OCI-LY1 (cell line): Measurements from ENCODE around the gene FOXC1.

Source experiments
- EZH2 ChIP-seq: fragments of 200-600 bp; sonication (generic), shearing (Covaris generic); IDR thresholded peaks from 2 replicates; pipeline ENCODE4 v1.8.0; 2017; ENCODE audit warnings: borderline replicate concordance, mixed run types, mild to moderate bottlenecking, antibody characterized with exemption, low read length, moderate library complexity, mixed read lengths
- TF ChIP-seq, protein P1 (sequence below): fragments of 200-600 bp; sonication (generic), shearing (Covaris generic); IDR thresholded peaks from 2 replicates; pipeline ENCODE4 v1.5.1; 2017; ENCODE audit warnings: mild to moderate bottlenecking, antibody characterized with exemption, low read length, moderate library complexity, mixed read lengths

- TF ChIP-seq, protein P1, sequence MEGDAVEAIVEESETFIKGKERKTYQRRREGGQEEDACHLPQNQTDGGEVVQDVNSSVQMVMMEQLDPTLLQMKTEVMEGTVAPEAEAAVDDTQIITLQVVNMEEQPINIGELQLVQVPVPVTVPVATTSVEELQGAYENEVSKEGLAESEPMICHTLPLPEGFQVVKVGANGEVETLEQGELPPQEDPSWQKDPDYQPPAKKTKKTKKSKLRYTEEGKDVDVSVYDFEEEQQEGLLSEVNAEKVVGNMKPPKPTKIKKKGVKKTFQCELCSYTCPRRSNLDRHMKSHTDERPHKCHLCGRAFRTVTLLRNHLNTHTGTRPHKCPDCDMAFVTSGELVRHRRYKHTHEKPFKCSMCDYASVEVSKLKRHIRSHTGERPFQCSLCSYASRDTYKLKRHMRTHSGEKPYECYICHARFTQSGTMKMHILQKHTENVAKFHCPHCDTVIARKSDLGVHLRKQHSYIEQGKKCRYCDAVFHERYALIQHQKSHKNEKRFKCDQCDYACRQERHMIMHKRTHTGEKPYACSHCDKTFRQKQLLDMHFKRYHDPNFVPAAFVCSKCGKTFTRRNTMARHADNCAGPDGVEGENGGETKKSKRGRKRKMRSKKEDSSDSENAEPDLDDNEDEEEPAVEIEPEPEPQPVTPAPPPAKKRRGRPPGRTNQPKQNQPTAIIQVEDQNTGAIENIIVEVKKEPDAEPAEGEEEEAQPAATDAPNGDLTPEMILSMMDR, result no peak
- TF ChIP-seq EZH2, result no peak
Observed at GRCh38 chr6:1609648-1610496, at the start of gene FOXC1.
